Fibroblast of pulmonary artery (primary cell): Measurements from ENCODE around the gene TNFSF4.
A peak's percentile ranks its signal among the peaks of the same experiment; 100 is the strongest.

Source experiments
- DNase-seq: peaks from one replicate; pipeline ENCODE4 v3.0.0-alpha.2; 2010; ENCODE audit warnings: low read depth
- H3K4me3 ChIP-seq: replicated peaks from 2 replicates; pipeline ENCODE4 v1.5.1; 2011; ENCODE audit warnings: low read depth, mild to moderate bottlenecking, control low read depth, low read length, moderate library complexity
- TF ChIP-seq, protein P1 (sequence below): IDR thresholded peaks from 2 replicates; pipeline ENCODE4 v1.5.1; 2011; ENCODE audit warnings: mild to moderate bottlenecking, control low read depth, low read length, inconsistent platforms; ENCODE audit errors: missing control alignments

The TNFSF4 gene

GRCh38 chr1:173202424-173203145, 4.5 kb downstream of the TNFSF4 start:
- H3K4me3 ChIP-seq = peak overlapping the region; percentile 13
- peak; percentile 93 for DNase-seq
- TF ChIP-seq, protein P1, sequence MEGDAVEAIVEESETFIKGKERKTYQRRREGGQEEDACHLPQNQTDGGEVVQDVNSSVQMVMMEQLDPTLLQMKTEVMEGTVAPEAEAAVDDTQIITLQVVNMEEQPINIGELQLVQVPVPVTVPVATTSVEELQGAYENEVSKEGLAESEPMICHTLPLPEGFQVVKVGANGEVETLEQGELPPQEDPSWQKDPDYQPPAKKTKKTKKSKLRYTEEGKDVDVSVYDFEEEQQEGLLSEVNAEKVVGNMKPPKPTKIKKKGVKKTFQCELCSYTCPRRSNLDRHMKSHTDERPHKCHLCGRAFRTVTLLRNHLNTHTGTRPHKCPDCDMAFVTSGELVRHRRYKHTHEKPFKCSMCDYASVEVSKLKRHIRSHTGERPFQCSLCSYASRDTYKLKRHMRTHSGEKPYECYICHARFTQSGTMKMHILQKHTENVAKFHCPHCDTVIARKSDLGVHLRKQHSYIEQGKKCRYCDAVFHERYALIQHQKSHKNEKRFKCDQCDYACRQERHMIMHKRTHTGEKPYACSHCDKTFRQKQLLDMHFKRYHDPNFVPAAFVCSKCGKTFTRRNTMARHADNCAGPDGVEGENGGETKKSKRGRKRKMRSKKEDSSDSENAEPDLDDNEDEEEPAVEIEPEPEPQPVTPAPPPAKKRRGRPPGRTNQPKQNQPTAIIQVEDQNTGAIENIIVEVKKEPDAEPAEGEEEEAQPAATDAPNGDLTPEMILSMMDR = peak; percentile 74

DNA sequence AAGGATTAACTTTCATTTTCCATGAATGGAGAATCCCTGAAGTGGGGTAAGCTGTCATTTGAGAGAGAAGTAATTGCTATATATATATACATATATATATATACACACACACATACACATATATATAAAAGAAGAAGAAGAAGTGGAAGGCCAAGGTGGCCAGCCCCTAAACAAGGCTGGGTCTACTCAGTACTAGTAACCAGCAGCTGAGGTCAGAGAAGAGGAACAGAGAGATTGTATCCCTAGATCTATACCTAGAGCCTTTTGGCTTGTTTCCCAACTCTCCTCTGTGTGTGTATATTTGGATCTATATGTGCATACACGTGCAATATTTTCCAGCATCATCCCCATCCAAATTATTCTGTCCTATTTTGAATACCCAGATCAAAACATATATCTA, 5.2 kb downstream of the TNFSF4 start:
- TF ChIP-seq, protein P1 = no peak
- no peak for DNase-seq
- no peak overlapping the region for H3K4me3 ChIP-seq

DNA sequence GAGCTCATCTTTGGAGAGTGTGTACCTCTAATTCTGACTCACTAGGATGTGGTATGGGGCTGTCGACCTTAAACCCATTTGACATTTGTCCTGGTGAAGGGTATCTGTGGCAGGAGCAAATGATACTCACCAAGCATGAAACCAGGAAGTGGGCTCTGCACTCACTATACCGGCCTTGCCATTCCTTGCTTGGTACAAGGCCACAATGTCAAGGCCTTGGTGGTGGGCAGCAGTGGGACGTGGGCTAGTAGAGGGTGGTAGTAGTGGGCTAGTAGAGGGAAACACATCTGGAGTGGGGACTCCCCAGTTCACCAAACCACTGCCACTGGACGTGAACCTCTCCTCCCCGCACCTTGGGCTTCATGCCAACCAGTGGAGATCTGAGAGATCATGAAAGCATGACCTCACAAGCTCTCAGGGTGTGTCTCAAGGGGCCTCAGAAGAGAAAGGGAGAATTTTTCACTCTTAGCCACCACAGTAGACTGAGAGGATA, 11.5 kb downstream of the TNFSF4 start:
- no peak overlapping the region for H3K4me3 ChIP-seq
- TF ChIP-seq, protein P1 = no peak
- DNase-seq = no peak

DNA sequence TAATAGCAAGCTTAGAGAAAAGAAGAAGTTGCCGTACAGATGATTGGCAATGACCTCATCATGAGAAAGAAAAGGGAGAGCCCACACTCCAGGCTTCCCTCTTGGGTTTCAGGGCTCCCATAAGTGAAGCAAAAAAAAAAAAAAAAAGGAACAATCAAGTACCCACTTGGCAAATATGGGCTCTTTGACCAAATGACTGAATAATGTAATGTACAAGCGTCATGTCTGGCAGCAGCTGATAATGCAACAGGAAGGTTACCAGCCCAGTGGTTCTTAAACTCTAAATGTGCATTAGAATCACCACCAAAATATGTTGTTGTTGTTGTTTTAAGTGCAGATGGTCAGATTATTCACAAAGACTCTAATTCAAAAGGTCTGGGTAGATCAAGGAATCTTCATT, 13.5 kb downstream of the TNFSF4 start:
- no peak overlapping the region for H3K4me3 ChIP-seq
- TF ChIP-seq, protein P1 = no peak
- peak; percentile 62 for DNase-seq

DNA sequence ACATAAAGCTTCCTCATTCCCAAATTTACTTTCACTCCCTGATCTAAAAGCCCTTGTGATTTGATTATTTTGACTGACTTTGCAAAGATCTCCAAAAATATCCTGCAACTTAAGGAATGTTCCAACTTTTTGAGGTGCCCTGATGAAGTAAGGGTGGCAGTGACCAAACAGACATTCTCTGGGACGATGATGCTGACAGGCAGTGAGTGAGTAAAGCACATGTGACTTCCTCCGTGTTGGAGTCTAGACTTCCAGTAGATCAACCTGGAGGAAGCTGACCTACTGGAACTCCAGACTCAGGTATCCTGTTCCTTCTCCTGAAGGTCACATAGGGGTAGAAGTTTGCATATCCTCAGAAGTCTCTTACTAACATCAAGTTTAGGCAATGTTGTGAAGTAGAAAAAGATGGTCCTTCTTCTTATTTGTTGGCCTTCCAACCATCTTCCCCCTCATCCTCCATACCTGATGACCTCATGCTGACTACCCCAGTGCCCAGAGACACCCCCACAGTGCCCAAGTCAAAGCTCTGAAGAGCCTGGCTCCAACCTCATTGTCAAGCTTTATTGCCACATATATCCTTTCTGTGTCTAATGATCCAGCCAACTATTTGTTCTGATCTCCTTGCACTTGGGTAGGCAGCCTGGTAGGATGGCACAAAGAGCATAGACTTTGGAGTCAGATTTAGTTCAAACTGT, 16.0 kb downstream of the TNFSF4 start:
- peak; percentile 34 for DNase-seq
- TF ChIP-seq, protein P1 = no peak

DNA sequence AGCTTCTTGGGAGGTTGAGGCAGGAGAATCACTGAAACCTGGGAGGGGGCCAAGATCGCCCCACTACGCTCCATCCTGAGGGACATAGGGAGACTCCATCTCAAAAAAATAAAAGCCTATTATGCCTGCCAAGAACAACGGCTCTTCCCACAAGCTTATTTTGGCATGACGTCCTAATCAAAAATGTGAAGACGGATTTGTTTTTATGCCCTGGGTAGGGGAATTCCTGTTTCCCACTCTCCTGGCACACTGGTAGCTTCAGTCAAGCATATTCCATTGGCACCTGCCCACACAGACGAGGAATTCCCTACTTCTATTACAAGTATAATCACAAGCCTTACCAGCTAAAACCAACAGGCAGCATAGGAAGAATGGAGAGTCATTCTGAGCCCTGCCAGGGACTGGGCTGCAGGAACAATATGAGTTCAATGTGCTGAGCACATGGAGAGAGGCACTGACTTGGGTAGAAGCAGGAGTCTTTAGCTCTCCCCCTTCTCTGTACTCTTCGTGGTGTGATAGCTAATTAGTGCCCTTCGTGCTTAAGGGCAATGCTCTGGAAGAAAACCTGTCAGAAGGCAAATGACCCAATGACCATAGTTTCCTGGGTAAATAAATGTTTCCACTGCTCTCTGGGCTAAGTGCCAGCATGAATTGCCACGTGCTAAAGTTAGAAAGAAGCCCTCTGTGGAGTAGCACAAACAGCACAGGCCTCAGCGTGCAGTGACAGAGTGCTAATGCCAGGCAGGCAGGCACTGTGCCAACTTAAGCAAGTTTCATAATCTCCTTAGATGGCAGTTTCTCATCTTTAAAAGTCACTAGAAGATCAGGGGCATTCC, 16.8 kb downstream of the TNFSF4 start:
- TF ChIP-seq, protein P1 = no peak
- H3K4me3 ChIP-seq = no peak overlapping the region
- DNase-seq = peak; percentile 90

More for the DNA sequence above, 16.0 kb downstream of the TNFSF4 start:
- H3K4me3 ChIP-seq = no peak overlapping the region
